Gastrocnemius medialis (tissue), 4 donors: ENCODE results near the gene MYL5. TPM values are rescaled to one million over a fixed set of nuclear protein-coding genes. Genes with fewer than 3 reads are reported as not detected.

Experiments used
- ATAC-seq, 2 donors: fragments of 150-250 bp; one replicate each; pipeline ENCODE4 v1.9.1; 2016
- DNase-seq, 2 donors: peaks; one replicate each; pipeline ENCODE4 v3.0.0-alpha.2; 2019
- H3K27ac ChIP-seq, 4 donors: fragments of 200-600 bp; sonication (generic); 1 replicate in 1 of 4; 2 replicates in 3 of 4; pipeline ENCODE4 v1.5.1; 2016 to 2018; ENCODE audit warnings: mild to moderate bottlenecking in 2 of 4, moderate library complexity in 1 of 4
- H3K27me3 ChIP-seq, 3 donors: fragments of 200-600 bp; sonication (generic) in 2 of 3; 1 replicate in 1 of 3; 2 replicates in 2 of 3; pipeline versions ENCODE4 v1.5.1 to v1.6.0; 2016 to 2019; ENCODE audit warnings: mild to moderate bottlenecking in 1 of 3, moderate library complexity in 1 of 3
- H3K36me3 ChIP-seq, 2 donors: fragments of 200-600 bp; sonication (generic) in 1 of 2; one replicate each; pipeline ENCODE4 v1.5.1; 2017 to 2018
- H3K4me1 ChIP-seq, 2 donors: fragments of 200-600 bp; sonication (generic) in 1 of 2; one replicate each; pipeline ENCODE4 v1.5.1; 2016 to 2017; ENCODE audit warnings: mild to moderate bottlenecking in 2 of 2
- H3K4me3 ChIP-seq, 4 donors: fragments of 200-600 bp; sonication (generic) in 3 of 4; 1 replicate in 1 of 4; 2 replicates in 3 of 4; pipeline ENCODE4 v1.5.1; 2016 to 2019; ENCODE audit warnings: mild to moderate bottlenecking in 2 of 4
- H3K9me3 ChIP-seq, 3 donors: fragments of 200-600 bp; sonication (generic) in 2 of 3; 1 replicate in 1 of 3; 2 replicates in 2 of 3; pipeline ENCODE4 v1.5.1; 2016 to 2019
- CTCF ChIP-seq, 5 experiments: fragments of 450-650 bp in 3 of 5; fragments of 200-600 bp in 2 of 5; sonication (generic) in 2 of 5; IDR thresholded peaks in 4 of 5; conservative IDR thresholded peaks in 1 of 5; 1 replicate in 4 of 5; 2 replicates in 1 of 5; pipeline ENCODE4 v1.5.1; 2016 to 2019; ENCODE audit warnings: antibody characterized with exemption in 5 of 5, mild to moderate bottlenecking in 3 of 5, moderate library complexity in 3 of 5
- POLR2A ChIP-seq, 2 donors: fragments of 450-650 bp; IDR thresholded peaks; one replicate each; pipeline ENCODE4 v1.6.1; 2017; ENCODE audit warnings: antibody characterized with exemption in 2 of 2, mild to moderate bottlenecking in 2 of 2, moderate library complexity in 2 of 2
- in situ Hi-C, 4 donors: fragments of 200-750 bp; cut with MboI; loops; one replicate each; pipeline versions ENCODE4 v1.15.0 to v1.8.0; 2017; ENCODE audit warnings: low sequenced_read_pairs in 4 of 4
- intact Hi-C: fragments of 100-400 bp; cut with DNase I; formaldehyde crosslinking; loops from one replicate; pipeline ENCODE4 v1.15.1; 2023; ENCODE audit warnings: low total_unique reads
- total RNA-seq, 4 donors: library from RNA; depleted of rRNA; stranded (reverse); fragments of >200 nt; gene quantifications; one replicate each; pipeline versions ENCODE4 v1.1.0 to v1.2.3, GENCODE V29; 2016

The MYL5 gene
- total RNA-seq, 4 donors from 2014 or later, result 1.3 to 20.3 (median 3.6) TPM

GRCh38 chr4:626201-627091 lies 47.9 kb upstream of the MYL5 start:
- Histone ChIP-seq H3K36me3 (no peaks in the 10 kb centered on the region), H3K4me1 (no peaks in the 10 kb centered on the region), H3K27me3 (peaks cover 0 to 6% (median 6%) of the 10 kb centered on the region in 3 donors), H3K27ac (no peak overlapping the region), H3K9me3 (no peaks in the 10 kb centered on the region), H3K4me3 (no peak overlapping the region)
- TF ChIP-seq POLR2A (IDR thresholded peaks at IDR 0.05), result no peak
- TF ChIP-seq CTCF (IDR thresholded peaks at IDR 0.05 in 4 of 5, conservative IDR thresholded peaks at IDR 0.05 in 1 of 5), result no peak
- in situ Hi-C loops (no loop called here), intact Hi-C loops (no loop called here)
- DNase-seq (no peak), ATAC-seq (no peak)

GRCh38 chr4:627347-628125 lies 46.8 kb upstream of the MYL5 start:
- ATAC-seq (no peak), DNase-seq (no peak)
- Histone ChIP-seq H3K4me3 (no peak overlapping the region), H3K9me3 (no peaks in the 10 kb centered on the region), H3K27me3 (peaks cover 0 to 6% (median 6%) of the 10 kb centered on the region in 3 donors), H3K36me3 (no peaks in the 10 kb centered on the region), H3K4me1 (no peaks in the 10 kb centered on the region), H3K27ac (no peak overlapping the region)
- intact Hi-C loops, result no loop called here
- in situ Hi-C loops, result no loop called here
- TF ChIP-seq CTCF (IDR thresholded peaks at IDR 0.05 in 4 of 5, conservative IDR thresholded peaks at IDR 0.05 in 1 of 5) (no peak), POLR2A (IDR thresholded peaks at IDR 0.05) (no peak)

GRCh38 chr4:628311-628741 lies 46.0 kb upstream of the MYL5 start:
- DNase-seq (no peak), ATAC-seq (no peak)
- TF ChIP-seq CTCF (IDR thresholded peaks at IDR 0.05 in 4 of 5, conservative IDR thresholded peaks at IDR 0.05 in 1 of 5), result no peak
- no peak for TF ChIP-seq POLR2A (IDR thresholded peaks at IDR 0.05)
- peaks cover 0 to 9% (median 6%) of the 10 kb centered on the region in 3 donors for H3K27me3 ChIP-seq
- in situ Hi-C loops (no loop called here), intact Hi-C loops (no loop called here)
- no peak overlapping the region for H3K27ac ChIP-seq
- no peaks in the 10 kb centered on the region for H3K4me1 ChIP-seq
- H3K9me3 ChIP-seq, result no peaks in the 10 kb centered on the region
- no peaks in the 10 kb centered on the region for H3K36me3 ChIP-seq
- no peak overlapping the region for H3K4me3 ChIP-seq

GRCh38 chr4:628821-629635 lies 45.3 kb upstream of the MYL5 start:
- intact Hi-C loops (no loop called here), in situ Hi-C loops (no loop called here)
- Histone ChIP-seq H3K27me3 (peaks cover 0 to 9% (median 6%) of the 10 kb centered on the region in 3 donors), H3K27ac (no peak overlapping the region), H3K4me3 (no peak overlapping the region), H3K36me3 (no peaks in the 10 kb centered on the region), H3K9me3 (no peaks in the 10 kb centered on the region), H3K4me1 (no peaks in the 10 kb centered on the region)
- TF ChIP-seq CTCF (IDR thresholded peaks at IDR 0.05 in 4 of 5, conservative IDR thresholded peaks at IDR 0.05 in 1 of 5) (no peak), POLR2A (IDR thresholded peaks at IDR 0.05) (no peak)
- ATAC-seq (no peak), DNase-seq (no peak)
